HG02884 (cell line): ENCODE data around the gene CPZ.
"Not testable (repeated sequence)": the region's sequence is repeated elsewhere in the genome, so short reads cannot be mapped to it uniquely, and the experiment has no call there.

Source experiments
- ATAC-seq: cut with Tn5 transposase; IDR thresholded peaks from one replicate; pipeline ENCODE4 v1.9.1; 2021; ENCODE audit warnings: mild to moderate bottlenecking, moderate library complexity; ENCODE audit not compliant: unreplicated experiment

CPZ gene

DNA sequence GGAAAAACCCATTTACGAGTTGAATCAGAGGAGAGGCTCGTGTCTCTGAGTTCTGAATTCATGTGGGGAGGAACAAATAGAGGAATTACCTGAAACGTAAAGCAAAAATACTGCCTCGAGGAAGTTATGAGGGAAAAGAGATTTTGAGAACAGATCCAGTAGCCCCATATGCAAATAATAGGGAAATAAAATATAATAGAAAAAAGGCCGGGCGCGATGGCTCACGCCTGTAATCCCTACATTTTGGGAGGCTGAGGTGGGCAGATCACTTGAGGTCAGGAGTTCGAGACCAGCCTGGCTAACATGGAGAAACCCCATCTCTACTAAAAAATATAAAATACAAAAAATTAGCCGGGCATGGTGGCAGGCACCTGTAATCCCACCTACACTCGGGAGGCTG is 42.2 kb downstream of the CPZ start:
- ATAC-seq, result not testable (repeated sequence)

DNA sequence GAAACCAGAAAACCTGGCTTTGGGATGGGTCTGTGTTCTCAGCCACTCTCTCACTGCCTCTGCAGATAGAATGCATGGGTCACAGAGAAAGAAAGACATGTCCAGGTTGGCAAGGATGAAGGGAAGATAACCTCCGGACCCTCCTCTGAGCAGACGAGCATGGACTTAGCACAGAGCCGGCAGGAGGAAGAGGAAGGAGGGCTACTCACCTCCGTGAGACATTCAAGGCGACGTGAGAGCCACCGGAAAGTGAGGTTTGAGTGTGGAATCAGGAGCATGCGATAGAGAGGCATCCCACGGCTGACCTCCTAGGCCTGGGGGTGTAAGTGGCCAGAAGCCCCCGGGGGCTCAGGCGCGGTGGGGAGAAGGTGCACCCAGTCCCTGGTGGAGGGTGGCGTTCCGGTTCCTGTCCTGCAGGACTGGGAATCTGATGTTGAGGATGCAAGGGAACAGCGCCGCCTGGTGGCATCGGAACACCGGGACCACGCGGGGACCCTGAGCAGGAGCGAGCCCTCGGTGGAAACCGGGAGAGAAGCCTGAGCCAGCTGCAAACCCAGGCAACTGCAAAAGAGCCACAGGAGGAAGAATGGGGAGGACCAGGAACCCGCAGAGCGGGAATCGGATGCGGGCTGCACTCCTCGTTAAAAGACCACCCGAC is 43.5 kb downstream of the CPZ start:
- not testable (repeated sequence) for ATAC-seq

DNA sequence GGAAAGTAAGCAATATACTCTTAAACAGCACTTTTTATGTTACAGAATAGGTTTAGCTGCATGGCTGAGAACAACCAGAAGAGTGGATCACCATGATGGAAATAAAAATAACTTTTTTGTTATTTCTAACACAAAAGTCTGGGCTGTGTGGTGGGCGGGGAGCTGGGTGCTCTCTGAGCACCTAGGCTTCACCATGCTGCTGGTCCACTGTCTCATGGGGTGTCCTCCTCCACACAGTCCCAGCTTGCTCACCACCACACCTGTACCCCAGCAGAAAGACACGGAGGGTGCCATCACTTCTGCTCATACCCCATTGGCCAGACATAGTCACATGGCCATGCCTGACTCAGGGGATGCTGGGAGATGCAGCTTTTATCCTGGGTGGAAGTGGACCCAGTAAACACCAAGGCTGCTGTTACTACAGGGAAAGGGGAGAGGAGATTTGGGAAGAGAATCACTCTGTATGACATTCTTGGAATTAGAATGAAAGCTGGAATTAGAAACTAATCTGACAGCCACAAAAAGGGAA is 45.0 kb downstream of the CPZ start:
- no peak for ATAC-seq

DNA sequence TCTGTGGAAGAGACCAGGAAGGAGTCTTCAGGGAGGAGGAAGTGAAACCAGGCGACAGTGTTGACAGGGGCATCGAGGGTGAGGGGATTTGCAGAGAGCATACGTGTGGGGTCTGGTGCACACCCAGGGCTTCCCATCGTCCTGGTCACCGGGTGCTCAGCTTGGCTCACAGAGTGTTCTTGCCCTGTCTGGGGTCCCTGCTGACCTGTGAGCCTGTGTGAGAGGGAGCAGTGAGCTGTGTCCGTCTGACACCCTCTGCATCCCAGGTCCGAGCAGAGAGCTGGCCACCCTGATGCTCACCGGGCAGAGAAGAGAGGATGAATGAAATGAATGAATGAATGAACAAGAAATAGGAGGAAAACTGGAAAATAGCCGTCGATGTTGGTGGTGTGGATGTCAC is 46.5 kb downstream of the CPZ start:
- no peak for ATAC-seq

DNA sequence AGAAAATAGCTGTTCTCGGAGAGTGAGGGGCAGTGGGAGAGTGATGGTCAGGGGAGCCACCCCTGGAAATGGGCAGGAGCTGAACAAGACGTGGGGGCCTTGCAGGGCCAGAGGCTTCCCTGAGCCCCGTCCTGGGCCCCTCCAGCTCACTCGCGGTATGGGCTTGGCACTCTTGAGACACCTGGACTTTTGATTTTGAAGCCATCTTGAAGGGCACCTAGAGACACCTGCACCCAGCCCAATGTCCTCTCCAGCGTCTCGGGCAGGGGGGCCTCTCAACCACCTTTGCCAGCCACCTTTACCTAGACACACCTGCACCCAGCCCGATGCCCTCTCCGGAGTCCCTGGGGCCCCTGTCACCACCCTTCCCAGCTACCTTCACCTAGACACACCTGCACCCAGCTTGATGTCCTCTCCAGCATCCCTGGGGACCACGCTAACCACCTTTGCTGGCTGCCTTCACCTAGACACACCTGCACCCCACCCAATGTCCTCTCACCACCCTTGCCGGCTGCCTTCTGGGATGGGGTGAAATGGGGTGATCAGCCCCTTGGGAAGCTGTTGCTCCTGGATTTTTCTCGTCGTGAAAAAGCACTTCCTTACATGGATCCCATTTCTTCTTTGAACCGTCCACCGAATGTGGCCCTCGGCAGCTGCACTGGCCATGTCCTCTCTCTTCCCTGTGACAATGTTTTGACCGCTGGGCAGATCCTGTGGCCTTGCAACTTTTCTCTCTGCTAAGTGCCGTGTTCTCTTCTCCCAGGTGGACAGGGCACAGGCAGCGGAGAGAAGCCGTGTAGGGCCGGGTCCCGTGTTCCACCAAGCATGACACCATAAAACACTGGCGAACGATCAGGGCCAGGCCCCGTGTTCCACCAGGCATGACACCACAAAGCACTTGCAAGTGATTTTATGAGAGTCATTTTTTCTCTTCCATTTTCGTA is 47.5 kb downstream of the CPZ start:
- ATAC-seq, result no peak

DNA sequence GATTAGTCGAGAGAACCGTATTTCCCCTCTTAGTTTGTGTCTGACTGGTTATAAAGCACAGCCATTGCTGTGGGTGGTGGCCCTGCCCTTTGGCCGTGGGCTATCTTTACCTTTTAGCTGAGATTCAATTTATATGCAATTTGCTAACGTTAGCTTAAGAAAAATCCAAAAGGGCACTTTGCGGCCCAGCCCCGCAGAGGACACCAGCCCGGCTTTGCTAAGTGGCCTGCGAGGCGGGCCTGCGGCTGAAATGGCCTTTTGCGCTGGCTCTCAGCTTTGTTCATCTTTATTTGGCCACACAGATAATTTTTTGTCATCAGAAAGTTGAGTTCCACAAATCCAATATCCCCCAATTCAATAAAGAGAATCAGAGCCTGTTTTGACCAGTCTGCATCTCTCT is 48.3 kb downstream of the CPZ start:
- ATAC-seq, result no peak

DNA sequence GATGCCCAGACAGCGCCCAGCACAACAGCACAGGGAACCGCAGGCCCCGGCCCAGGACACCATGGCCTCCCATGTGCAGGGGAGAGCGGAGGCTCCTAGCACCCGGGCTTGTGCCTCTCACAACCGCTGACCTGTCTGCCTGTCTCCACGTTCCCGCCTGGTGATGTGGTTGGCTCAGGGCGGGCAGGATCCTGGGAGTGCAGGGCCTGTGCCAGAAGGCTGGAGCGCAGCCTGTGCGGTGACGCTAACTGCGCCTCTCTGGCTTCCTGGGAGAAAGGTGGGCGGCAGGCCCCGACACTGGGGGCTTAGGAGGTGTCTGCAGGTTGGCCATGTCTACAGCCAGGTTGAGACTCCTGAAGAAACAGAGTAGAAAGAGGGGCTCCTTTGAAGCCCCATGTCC is 48.7 kb downstream of the CPZ start:
- no peak for ATAC-seq

DNA sequence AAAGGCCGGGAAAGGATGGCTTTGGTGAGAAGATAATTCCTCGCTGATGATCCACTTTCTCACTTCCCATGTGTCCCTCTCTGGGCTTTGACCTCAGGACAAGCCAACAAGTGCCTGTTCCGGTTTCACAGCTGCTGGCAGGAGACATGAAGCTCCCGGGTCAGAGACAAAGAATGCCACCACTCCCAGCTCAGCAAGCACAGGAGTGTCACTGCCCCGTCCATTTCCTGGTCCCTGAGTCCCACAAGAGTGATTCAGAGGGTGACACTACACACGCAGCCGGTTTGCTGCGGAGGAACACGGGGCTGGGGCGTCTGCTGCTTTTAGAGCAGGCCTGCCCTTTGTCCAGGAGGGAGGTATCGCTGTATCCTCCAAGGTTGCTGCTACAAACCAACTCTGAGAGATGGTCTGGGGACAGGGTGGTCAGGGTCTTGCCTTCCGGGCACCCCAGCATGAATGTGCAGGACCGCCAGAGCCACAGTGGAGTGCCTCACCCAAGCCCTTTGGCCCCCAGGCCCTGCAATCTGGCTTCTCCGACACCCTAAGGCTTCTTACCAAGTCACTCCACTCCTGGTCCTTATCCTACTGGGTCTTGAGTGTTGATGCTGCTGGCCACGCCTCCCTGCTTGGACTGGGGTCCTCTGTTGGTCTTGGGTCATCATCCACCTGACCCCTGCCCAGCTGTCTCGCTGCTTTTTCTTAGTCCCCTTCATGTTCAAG is 49.5 kb downstream of the CPZ start:
- ATAC-seq, result no peak

DNA sequence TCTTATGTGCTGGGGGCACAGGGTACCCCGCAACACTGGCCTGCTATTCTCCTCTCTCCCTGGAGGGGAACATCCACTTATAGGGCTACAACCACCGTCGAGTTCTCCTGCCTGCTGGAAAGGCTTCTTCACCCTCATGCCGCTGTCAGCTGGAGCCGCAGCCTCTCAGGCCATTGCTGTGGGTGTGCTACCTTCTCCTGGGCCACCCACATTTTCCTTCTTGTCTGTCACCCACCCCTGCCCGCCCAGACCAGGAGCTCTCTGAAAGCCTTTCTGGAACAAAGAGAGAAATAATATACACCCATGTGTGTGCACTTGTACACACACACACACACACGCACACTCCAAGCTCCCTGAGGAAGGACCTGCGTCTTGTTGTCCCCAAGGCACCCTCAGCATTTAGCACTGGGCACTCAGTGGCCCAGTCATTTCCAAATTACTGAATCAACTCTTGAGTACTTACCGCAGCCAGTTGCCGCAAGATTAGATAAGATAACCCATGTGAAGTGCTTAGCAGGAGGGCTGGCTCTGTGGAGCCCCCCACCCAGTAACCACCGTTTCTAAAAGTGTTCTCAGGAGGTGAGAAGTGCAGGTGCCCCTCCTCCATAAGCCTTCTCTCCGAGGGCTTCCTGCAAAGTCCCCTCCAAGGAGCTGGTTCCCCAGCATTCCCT is 50.2 kb downstream of the CPZ start:
- ATAC-seq, result no peak

DNA sequence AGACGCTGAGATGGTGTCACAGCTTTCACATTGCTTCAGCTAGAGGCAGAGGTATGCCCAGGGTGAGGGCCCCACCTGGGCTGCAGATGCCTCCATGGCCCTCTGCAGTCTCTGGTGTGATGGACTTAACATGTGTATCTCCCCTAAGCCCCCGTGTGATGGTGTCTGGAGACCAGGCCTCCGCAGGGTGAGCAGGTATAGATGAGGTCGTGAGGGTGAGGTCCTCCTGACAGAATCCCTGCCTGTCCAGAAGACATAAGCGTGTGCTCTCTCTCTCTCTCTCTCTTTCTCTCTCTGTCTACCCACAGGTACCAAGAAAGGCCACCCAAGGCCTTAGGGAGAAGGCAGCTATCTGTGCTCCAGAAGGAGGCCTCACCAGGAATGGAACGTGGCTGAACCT is 50.9 kb downstream of the CPZ start:
- ATAC-seq, result no peak

DNA sequence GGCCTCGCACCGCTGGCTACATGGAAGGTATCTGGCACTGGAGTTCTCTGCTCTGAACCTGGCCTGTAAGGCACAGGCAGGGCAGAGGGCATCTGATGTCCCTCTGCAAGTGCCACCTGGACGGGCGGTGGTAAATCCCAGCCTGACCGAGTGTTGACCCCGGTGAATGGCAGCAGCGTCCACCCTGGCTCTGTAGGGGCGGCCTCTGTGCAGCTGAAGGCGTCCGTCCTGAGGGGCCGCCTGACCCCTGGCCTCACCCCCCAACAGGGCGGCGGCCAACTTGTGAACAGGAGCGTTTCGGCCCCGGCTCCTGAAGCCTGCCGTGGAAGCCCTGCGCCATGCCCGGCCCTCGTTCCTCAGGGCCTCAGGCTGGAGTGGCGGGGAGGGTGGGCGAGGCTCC is 51.4 kb downstream of the CPZ start:
- ATAC-seq, result no peak

DNA sequence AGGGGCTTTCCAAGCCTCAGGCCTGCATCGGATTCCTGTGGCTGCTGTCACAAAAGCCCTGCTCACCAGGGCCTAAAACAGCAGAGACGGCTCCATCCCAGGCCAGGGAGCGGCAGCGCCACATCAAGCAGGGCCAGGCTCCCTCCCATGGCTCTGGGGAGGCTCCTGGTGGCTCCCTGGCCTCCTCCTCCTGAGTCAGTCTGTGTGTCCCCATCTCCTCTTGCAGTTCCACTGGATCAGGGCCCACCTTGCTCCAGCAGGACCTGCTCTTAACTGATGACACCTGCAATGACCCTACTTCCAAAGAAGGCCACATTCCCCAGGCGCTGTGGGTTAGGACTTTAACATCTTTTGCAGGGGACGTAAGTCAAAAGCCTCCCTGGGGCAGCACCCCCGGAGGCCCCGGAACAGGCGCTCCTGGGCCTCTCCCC is 51.9 kb downstream of the CPZ start:
- ATAC-seq, result no peak

DNA sequence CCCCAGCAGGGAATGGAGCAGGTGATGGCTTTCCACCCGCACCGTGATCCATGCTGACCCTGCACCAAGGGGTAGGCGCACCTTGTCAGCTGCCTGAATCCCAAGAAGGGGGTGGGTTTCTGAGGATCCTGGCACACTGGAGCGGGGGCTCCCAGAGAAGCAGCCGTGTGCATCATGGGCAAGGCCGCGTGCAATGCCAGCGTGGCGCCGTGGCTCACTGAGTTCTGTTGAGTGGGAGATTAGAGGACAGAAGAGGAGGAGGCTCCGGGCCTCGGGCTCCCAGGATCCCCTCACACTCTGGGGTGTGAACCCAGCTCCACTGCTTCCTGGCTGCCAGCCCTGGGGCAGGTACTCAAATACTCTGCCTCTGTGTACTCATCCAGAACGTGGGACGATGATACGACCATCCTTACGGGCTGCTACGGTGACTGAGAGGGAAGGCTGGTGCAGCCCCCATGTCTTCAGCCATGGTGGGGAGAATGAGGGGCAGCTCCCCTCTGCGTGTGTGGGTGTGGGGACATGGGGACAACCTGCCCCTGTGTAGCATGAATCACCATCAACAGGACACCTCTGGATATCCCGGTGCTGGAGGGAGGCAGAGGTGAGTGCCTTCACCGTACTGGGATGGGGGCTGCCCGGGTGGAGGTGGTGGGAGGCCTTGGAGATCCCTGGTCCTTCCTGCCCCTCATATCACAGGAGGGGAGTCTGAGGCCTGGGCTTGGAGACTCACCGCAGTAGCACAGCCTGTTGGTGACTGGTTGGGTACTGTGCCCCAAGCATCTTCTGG is 52.6 kb downstream of the CPZ start:
- ATAC-seq, result no peak

DNA sequence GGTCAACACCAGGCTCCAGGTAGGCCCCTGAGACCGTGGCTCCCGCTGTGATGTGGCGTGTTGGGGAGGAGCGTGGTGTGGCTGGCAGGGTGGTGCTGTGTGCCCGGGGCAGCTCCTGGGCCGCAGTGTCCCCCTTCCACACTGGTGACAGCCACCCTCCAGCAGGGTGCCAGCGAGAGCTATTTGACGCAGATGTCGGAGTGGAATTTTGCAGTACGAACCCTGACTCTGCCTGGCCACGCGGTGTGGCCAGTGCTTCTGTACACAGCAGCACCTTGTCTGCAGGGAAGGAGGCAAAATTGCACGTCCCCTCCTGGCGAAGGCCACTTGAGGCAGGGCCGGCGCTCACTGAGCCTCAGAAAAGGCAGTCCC is 53.2 kb downstream of the CPZ start:
- no peak for ATAC-seq

DNA sequence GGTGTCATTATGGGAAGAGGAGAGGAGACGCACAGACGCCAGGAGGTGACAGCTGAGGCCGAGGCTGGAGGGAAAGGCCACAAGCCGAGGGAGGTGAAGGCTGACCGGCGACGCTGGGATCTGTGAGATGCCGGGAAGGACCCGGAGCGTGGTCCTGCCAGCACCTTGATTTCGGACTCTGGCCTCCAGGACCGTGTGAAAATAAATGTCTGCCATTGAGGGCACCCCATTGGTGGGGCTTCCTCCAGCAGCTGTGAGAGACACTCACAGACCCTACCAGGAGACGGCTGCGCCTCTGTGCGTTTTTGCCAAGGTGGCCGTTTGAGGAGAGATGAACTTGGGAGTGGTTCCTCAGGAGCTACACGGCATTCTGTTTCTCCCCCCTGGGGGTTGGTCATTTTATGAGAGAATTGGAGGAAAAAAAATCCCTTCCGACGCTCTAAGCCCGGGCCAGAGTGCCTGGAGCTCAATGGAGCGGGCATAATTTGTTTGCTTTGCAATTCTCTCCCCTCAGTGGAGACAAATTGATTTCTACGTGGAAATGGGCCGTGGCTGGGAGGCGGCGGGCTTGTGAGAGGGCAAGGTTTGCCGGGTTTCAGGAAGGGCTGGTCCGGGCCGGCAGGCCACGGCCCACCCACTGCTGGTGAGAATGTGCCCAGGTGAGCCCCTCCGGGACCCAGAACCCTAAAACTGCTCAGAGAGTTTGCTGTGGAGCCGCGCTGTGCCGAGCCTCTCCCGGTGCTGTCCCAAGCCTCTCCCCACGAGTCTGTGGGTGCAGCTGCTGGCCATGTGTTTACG is 53.9 kb downstream of the CPZ start:
- no peak for ATAC-seq

DNA sequence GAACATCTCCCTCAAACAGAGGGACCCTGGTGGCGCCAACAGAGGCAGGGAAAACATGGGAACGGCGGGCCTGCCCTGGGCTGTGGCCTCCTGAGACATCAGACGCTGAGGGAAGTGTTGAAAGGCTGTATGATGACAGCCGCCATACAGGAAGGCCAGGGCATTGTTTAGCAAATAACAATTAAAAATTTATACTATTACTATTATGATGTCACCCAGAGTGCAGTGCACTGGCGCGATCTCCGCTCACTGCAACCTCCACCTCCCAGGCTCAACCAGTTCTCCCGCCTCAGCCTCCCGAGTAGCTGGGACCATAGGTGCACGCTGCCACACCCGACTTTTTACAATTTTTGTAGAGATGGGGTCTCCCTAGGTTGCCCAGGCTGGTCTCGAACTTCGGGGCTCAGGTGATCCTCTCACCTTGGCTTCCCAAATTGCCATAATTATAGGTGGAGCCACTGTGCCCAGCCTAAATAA is 54.6 kb downstream of the CPZ start:
- ATAC-seq, result no peak

DNA sequence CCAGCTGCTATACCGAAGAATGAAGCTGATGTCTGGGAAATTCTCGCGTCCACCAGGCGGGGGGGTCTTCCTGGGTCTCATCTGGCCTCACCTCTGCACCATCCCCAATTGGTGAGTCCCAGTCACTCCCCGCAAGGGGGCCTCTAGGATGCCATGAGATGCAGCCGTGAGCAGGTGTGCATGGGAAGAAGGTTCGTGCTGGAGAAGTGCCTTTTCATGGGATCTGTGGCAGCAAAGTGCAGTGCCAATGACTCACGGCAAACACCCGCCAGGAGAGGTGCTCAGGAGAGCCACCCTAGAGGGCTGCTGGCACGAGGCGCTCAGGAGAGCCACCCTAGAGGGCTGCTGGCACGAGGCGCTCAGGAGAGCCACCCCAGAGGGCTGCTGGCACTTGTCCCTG is 55.1 kb downstream of the CPZ start:
- no peak for ATAC-seq

DNA sequence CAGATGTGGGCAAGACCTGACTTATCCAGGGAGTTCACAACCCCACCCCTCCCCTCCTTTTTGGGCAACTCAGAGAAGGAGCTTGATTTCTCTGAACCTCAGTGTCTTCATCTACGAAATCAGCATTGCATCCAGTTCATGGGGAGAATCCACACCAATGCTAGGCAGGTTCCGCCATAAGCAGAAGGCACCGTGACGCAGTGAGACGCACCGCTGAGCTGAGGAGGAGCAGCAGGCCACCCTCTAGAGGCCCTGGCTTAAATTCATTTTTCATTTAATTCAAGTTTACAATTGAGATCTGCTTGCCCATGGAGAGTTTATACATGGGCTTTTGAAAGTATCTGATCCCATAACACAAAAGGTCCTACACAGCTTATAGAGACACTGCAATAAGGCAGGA is 55.7 kb downstream of the CPZ start:
- ATAC-seq, result no peak
